ENCODE data around the gene HOMER2.

DNA sequence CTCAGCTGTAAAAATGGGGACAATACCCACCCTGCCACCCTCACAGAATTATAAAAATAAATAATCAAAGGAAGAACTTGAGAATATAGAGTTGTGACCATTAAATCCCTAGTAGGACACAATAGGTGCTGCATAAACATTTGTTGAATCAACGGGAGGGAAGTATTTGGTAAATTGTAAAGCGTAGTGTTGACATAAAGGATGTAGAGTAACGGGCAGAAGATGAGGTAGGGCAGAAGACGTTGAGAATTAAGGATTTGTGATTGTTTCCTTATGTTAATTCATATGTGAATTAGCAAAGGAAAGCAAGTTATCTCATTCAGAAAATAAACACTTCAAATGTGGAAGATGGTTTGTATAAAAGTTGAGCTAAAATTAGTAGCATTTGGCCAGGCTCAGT lies 40.6 kb upstream of the HOMER2 start:
- TF ChIP-seq, protein P1, sequence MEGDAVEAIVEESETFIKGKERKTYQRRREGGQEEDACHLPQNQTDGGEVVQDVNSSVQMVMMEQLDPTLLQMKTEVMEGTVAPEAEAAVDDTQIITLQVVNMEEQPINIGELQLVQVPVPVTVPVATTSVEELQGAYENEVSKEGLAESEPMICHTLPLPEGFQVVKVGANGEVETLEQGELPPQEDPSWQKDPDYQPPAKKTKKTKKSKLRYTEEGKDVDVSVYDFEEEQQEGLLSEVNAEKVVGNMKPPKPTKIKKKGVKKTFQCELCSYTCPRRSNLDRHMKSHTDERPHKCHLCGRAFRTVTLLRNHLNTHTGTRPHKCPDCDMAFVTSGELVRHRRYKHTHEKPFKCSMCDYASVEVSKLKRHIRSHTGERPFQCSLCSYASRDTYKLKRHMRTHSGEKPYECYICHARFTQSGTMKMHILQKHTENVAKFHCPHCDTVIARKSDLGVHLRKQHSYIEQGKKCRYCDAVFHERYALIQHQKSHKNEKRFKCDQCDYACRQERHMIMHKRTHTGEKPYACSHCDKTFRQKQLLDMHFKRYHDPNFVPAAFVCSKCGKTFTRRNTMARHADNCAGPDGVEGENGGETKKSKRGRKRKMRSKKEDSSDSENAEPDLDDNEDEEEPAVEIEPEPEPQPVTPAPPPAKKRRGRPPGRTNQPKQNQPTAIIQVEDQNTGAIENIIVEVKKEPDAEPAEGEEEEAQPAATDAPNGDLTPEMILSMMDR (IDR thresholded peaks at IDR 0.05 in 8 of 11, conservative IDR thresholded peaks at IDR 0.05 in 3 of 11), result no peak
- no peak for TF ChIP-seq POLR2AphosphoS5 (IDR thresholded peaks at IDR 0.05)
